ENCODE measurements around the gene DIRAS3. TPM values are rescaled to one million over a fixed set of nuclear protein-coding genes. Genes with fewer than 3 reads are reported as not detected.

Gene DIRAS3
- total and polyA plus RNA-seq, 2 donors (not counting 1 experiment from before 2014, with no cell fraction given), result 1.5 to 6.5 TPM

DNA sequence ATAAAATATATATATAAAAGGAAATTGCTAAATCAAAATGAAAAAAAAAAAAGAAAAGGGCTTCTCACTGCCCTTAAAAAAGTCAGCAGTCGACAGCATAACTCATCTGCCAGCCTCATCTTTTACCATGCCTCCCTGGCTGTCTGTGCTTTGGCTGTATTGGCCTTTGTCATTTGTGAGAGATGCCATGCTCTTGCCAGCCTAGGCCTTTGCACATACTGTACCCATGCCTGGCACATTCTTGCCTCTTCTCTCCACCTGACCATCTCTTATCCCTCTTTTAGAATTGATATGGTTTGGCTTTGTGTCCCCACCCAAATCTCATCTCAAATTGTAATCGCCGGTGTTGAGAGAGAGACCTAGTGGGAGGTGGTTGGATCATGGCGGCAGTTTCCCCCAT lies 37.1 kb downstream of the DIRAS3 start:
- TF ChIP-seq EZH2 (IDR thresholded peaks at IDR 0.05; ENCODE audit: low read length, missing control alignments), result no peak
- TF ChIP-seq CTCF (conservative IDR thresholded peaks at IDR 0.05 in 1 of 2, IDR thresholded peaks at IDR 0.05 in 1 of 2; ENCODE audit: low read depth in 1 of 2, low read length in 2 of 2), result no peak
- Histone ChIP-seq H3K4me2 (ENCODE audit: extremely low read depth, insufficient read depth, low read length) (no peak overlapping the region), H4K20me1 (ENCODE audit: control insufficient read depth, extremely low read depth, insufficient read depth, low read length) (no peaks in the 10 kb centered on the region), H3K27ac (ENCODE audit: insufficient read depth, low read length) (no peak overlapping the region), H3K9ac (ENCODE audit: insufficient read depth, low read length) (no peak overlapping the region), H3K4me1 (ENCODE audit: control insufficient read depth, extremely low read depth, insufficient read depth, low read length) (no peaks in the 10 kb centered on the region), H2AFZ (ENCODE audit: low read length) (no peak overlapping the region), H3K36me3 (ENCODE audit: control insufficient read depth, insufficient read depth, low read length) (no peaks in the 10 kb centered on the region), H3K9me3 (ENCODE audit: control insufficient read depth, insufficient read depth, low read depth, low read length) (no peaks in the 10 kb centered on the region), H3K4me3 (replicated peaks in 1 of 4; ENCODE audit: control extremely low read depth in 1 of 4, insufficient read depth in 1 of 4, low read depth in 3 of 4, low read length in 4 of 4) (no peak overlapping the region), H3K79me2 (ENCODE audit: control insufficient read depth, insufficient read depth, low read length) (no peaks in the 10 kb centered on the region), H3K27me3 (ENCODE audit: control insufficient read depth, insufficient read depth, low read length) (no peaks in the 10 kb centered on the region)
- no peak for DNase-seq (ENCODE audit: low read depth in 2 of 2)

DNA sequence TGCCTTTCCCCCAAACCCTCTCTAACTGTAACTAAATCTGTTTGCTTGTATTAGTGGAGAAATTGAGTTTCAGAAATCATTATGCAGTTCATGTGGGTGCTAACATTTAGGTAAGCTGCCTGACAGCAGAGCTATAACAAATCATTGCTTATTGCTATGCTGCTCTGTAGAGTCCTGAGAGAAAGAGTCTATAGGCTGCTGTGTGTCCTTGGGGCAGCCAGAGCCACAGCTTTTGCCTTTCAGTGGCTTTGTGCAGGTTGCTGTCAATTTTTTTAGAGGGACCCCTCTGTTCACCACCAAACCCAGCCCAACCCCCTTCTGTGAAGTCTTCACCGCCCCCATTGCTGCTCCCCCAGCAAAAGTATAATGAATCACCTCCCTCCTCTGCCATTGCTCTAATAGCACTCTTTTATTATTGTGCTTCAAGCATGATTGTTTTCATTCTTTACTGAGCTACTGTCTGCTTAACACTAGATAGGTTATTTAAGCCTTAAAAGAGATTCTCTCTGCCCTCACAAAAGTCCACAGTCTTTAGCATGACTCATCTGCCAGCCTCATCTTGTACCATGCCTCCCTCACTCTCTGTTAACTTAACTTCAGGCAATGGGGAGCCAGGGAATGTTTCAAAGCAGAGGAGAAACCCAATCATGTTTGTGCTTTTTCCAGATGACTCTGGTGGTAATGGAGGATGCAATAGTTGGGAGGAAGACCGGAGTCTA lies 38.6 kb downstream of the DIRAS3 start:
- peak in 1 of 2 donors; percentile 33 for DNase-seq (ENCODE audit: low read depth in 2 of 2)
- no peak for TF ChIP-seq CTCF (conservative IDR thresholded peaks at IDR 0.05 in 1 of 2, IDR thresholded peaks at IDR 0.05 in 1 of 2; ENCODE audit: low read depth in 1 of 2, low read length in 2 of 2)
- TF ChIP-seq EZH2 (IDR thresholded peaks at IDR 0.05; ENCODE audit: low read length, missing control alignments), result no peak
- H3K4me2 ChIP-seq (ENCODE audit: extremely low read depth, insufficient read depth, low read length), result no peak overlapping the region
- H3K4me1 ChIP-seq (ENCODE audit: control insufficient read depth, extremely low read depth, insufficient read depth, low read length), result no peaks in the 10 kb centered on the region
- no peaks in the 10 kb centered on the region for H3K36me3 ChIP-seq (ENCODE audit: control insufficient read depth, insufficient read depth, low read length)
- H2AFZ ChIP-seq (ENCODE audit: low read length), result no peak overlapping the region
- no peak overlapping the region for H3K27ac ChIP-seq (ENCODE audit: insufficient read depth, low read length)
- H3K79me2 ChIP-seq (ENCODE audit: control insufficient read depth, insufficient read depth, low read length), result no peaks in the 10 kb centered on the region
- no peaks in the 10 kb centered on the region for H4K20me1 ChIP-seq (ENCODE audit: control insufficient read depth, extremely low read depth, insufficient read depth, low read length)
- no peak overlapping the region for H3K9ac ChIP-seq (ENCODE audit: insufficient read depth, low read length)
- no peak overlapping the region for H3K4me3 ChIP-seq (replicated peaks in 1 of 4; ENCODE audit: control extremely low read depth in 1 of 4, insufficient read depth in 1 of 4, low read depth in 3 of 4, low read length in 4 of 4)
- no peaks in the 10 kb centered on the region for H3K9me3 ChIP-seq (ENCODE audit: control insufficient read depth, insufficient read depth, low read depth, low read length)
- H3K27me3 ChIP-seq (ENCODE audit: control insufficient read depth, insufficient read depth, low read length), result no peaks in the 10 kb centered on the region

GRCh38 chr1:68010543-68010942 lies 39.9 kb downstream of the DIRAS3 start:
- no peak for TF ChIP-seq EZH2 (IDR thresholded peaks at IDR 0.05; ENCODE audit: low read length, missing control alignments)
- Histone ChIP-seq H3K9ac (ENCODE audit: insufficient read depth, low read length) (no peak overlapping the region), H3K36me3 (ENCODE audit: control insufficient read depth, insufficient read depth, low read length) (no peaks in the 10 kb centered on the region), H4K20me1 (ENCODE audit: control insufficient read depth, extremely low read depth, insufficient read depth, low read length) (no peaks in the 10 kb centered on the region), H3K27me3 (ENCODE audit: control insufficient read depth, insufficient read depth, low read length) (no peaks in the 10 kb centered on the region), H3K79me2 (ENCODE audit: control insufficient read depth, insufficient read depth, low read length) (no peaks in the 10 kb centered on the region), H3K27ac (ENCODE audit: insufficient read depth, low read length) (no peak overlapping the region), H3K9me3 (ENCODE audit: control insufficient read depth, insufficient read depth, low read depth, low read length) (no peaks in the 10 kb centered on the region), H3K4me1 (ENCODE audit: control insufficient read depth, extremely low read depth, insufficient read depth, low read length) (no peaks in the 10 kb centered on the region), H2AFZ (ENCODE audit: low read length) (no peak overlapping the region), H3K4me3 (replicated peaks in 1 of 4; ENCODE audit: control extremely low read depth in 1 of 4, insufficient read depth in 1 of 4, low read depth in 3 of 4, low read length in 4 of 4) (no peak overlapping the region), H3K4me2 (ENCODE audit: extremely low read depth, insufficient read depth, low read length) (no peak overlapping the region)
- no peak for DNase-seq (ENCODE audit: low read depth in 2 of 2)

Data from fibroblast of lung (primary cell).